Neural cell (in vitro differentiated cells): ENCODE data around the gene GUCY2C. TPM values are rescaled to one million over a fixed set of nuclear protein-coding genes. Genes with fewer than 3 reads are reported as not detected.

Source experiments
- H2AFZ ChIP-seq: fragments of 200-600, 300-800 bp; sonication (generic), shearing (Covaris generic); 2 replicates; pipeline ENCODE4 v1.6.0; 2014; ENCODE audit warnings: low read depth, mild to moderate bottlenecking, antibody characterized with exemption, low read length, moderate library complexity
- H3F3A ChIP-seq: fragments of 200-600 bp; shearing (Covaris generic); 2 replicates; pipeline ENCODE4 v1.6.1; 2016; ENCODE audit warnings: mild to moderate bottlenecking, moderate library complexity, mixed read lengths, antibody characterized with exemption, low read length; ENCODE audit not compliant: insufficient read depth, poor library complexity, severe bottlenecking
- H3K27ac ChIP-seq: fragments of 200-600, 300-800 bp; sonication (generic), shearing (Covaris generic); 2 replicates; pipeline ENCODE4 v1.5.1; 2014; ENCODE audit warnings: mild to moderate bottlenecking, low read length, moderate library complexity
- H3K27me3 ChIP-seq: fragments of 300-800, 200-600 bp; sonication (generic), shearing (Covaris generic); 2 replicates; pipeline ENCODE4 v1.6.0; 2014; ENCODE audit warnings: mild to moderate bottlenecking, low read depth, low read length, moderate library complexity; ENCODE audit not compliant: insufficient read depth
- H3K36me3 ChIP-seq: fragments of 300-800, 200-600 bp; sonication (generic), shearing (Covaris generic); 2 replicates; pipeline ENCODE4 v1.5.1; 2014; ENCODE audit warnings: mild to moderate bottlenecking, antibody characterized with exemption, low read length, moderate library complexity; ENCODE audit not compliant: insufficient read depth
- H3K4me2 ChIP-seq: fragments of 300-800, 200-600 bp; sonication (generic), shearing (Covaris generic); 2 replicates; pipeline ENCODE4 v1.6.0; 2014; ENCODE audit warnings: mild to moderate bottlenecking, low read length
- H3K4me3 ChIP-seq: fragments of 300-800, 200-600 bp; sonication (generic), shearing (Covaris generic); 2 replicates; pipeline ENCODE4 v1.5.1; 2014; ENCODE audit warnings: mild to moderate bottlenecking, low read length, moderate library complexity
- H3K79me2 ChIP-seq: fragments of 200-600 bp; shearing (Covaris generic); replicated peaks from 2 replicates; pipeline ENCODE4 v1.6.0; 2014; ENCODE audit warnings: mild to moderate bottlenecking, low read length, moderate library complexity; ENCODE audit not compliant: insufficient read depth
- H3K9ac ChIP-seq: fragments of 300-800, 200-600 bp; sonication (generic), shearing (Covaris generic); 2 replicates; pipeline ENCODE4 v1.6.1; 2016; ENCODE audit warnings: mild to moderate bottlenecking, low read length, mixed read lengths
- H3K9me2 ChIP-seq: fragments of 200-600 bp; shearing (Covaris generic); 2 replicates; pipeline ENCODE4 v1.6.1; 2016; ENCODE audit warnings: mild to moderate bottlenecking, low read length, mixed read lengths; ENCODE audit not compliant: insufficient read depth
- H3K9me3 ChIP-seq: fragments of 200-600, 300-800 bp; sonication (generic), shearing (Covaris generic); 2 replicates; pipeline ENCODE4 v1.6.1; 2016; ENCODE audit warnings: mild to moderate bottlenecking, mixed run types, low read length, moderate library complexity, mixed read lengths
- H4K20me1 ChIP-seq: fragments of 200-600 bp; shearing (Covaris generic); 2 replicates; pipeline ENCODE4 v1.6.1; 2016; ENCODE audit warnings: mild to moderate bottlenecking, mixed run types; ENCODE audit not compliant: insufficient read depth
- CTCF ChIP-seq: fragments of 450-650 bp; IDR thresholded peaks from 2 replicates; pipeline ENCODE4 v1.5.1; 2014; ENCODE audit warnings: antibody characterized with exemption, mild to moderate bottlenecking, moderate library complexity; ENCODE audit not compliant: poor library complexity, severe bottlenecking
- EP300 ChIP-seq: fragments of 450-650 bp; conservative IDR thresholded peaks from 2 replicates; pipeline ENCODE4 v1.6.1; 2014; ENCODE audit warnings: antibody characterized with exemption, mild to moderate bottlenecking, moderate library complexity; ENCODE audit not compliant: poor library complexity, severe bottlenecking
- EZH2 ChIP-seq: fragments of 200-600, 300-800 bp; shearing (Covaris generic), sonication (generic); IDR thresholded peaks from 2 replicates; pipeline ENCODE4 v1.6.1; 2014; ENCODE audit warnings: antibody characterized with exemption, low read length, borderline replicate concordance, mild to moderate bottlenecking; ENCODE audit not compliant: insufficient read depth, poor library complexity, severe bottlenecking
- MXI1 ChIP-seq: fragments of 450-650 bp; conservative IDR thresholded peaks from 2 replicates; pipeline ENCODE4 v1.6.1; 2014; ENCODE audit warnings: antibody characterized with exemption, mild to moderate bottlenecking; ENCODE audit not compliant: poor library complexity, severe bottlenecking
- POLR2AphosphoS5 ChIP-seq: IDR thresholded peaks from 2 replicates; pipeline ENCODE4 v1.6.1; 2012
- RAD21 ChIP-seq: fragments of 450-650 bp; conservative IDR thresholded peaks from 2 replicates; pipeline ENCODE4 v1.6.1; 2014; ENCODE audit warnings: antibody characterized with exemption, mild to moderate bottlenecking, moderate library complexity
- REST ChIP-seq: IDR thresholded peaks from 2 replicates; pipeline ENCODE4 v1.6.1; 2012; ENCODE audit warnings: borderline replicate concordance
- SMC3 ChIP-seq: fragments of 450-650 bp; conservative IDR thresholded peaks from 2 replicates; pipeline ENCODE4 v1.6.1; 2014; ENCODE audit warnings: antibody characterized with exemption, mild to moderate bottlenecking, moderate library complexity; ENCODE audit not compliant: poor library complexity
- TAF1 ChIP-seq: IDR thresholded peaks from 2 replicates; pipeline ENCODE4 v1.6.1; 2012; ENCODE audit warnings: low read depth
- polyA plus RNA-seq: library from polyadenylated mRNA; depleted of rRNA; stranded (reverse); fragments of >200 nt; gene quantifications from 2 replicates; pipeline ENCODE4 v1.2.3, GENCODE V29; 2014

The GUCY2C gene
- polyA plus RNA-seq, 1 donor from 2014 or later, result not detected

GRCh38 chr12:14605401-14605989 lies 90.9 kb downstream of the GUCY2C start:
- H3K27me3 ChIP-seq, result no peaks in the 10 kb centered on the region
- no peaks in the 10 kb centered on the region for H3K36me3 ChIP-seq
- no peaks in the 10 kb centered on the region for H3K9me2 ChIP-seq
- no peak overlapping the region for H3K27ac ChIP-seq
- H2AFZ ChIP-seq, result no peak overlapping the region
- no peaks in the 10 kb centered on the region for H4K20me1 ChIP-seq
- no peaks in the 10 kb centered on the region for H3F3A ChIP-seq
- TF ChIP-seq RAD21, result no peak
- no peak for TF ChIP-seq EP300
- no peak for TF ChIP-seq CTCF
- no peak for TF ChIP-seq TAF1
- no peak for TF ChIP-seq SMC3
- no peak for TF ChIP-seq REST
- no peak for TF ChIP-seq EZH2
- TF ChIP-seq POLR2AphosphoS5, result no peak
- TF ChIP-seq MXI1, result no peak
- H3K79me2 ChIP-seq, result no peaks in the 10 kb centered on the region
- H3K4me3 ChIP-seq, result no peak overlapping the region
- H3K9ac ChIP-seq, result no peak overlapping the region
- H3K4me2 ChIP-seq, result no peak overlapping the region
- peaks cover 8% of the 10 kb centered on the region for H3K9me3 ChIP-seq

- peaks cover 3% of the 10 kb centered on the region for H3K9me3 ChIP-seq
- no peak overlapping the region for H3K4me2 ChIP-seq
- H3K27me3 ChIP-seq, result no peaks in the 10 kb centered on the region
- H3K9me2 ChIP-seq, result no peaks in the 10 kb centered on the region
- H3K79me2 ChIP-seq, result no peaks in the 10 kb centered on the region
- H3K4me3 ChIP-seq, result no peak overlapping the region
- no peak for TF ChIP-seq SMC3
- no peak for TF ChIP-seq CTCF
- TF ChIP-seq REST, result no peak
- no peak for TF ChIP-seq POLR2AphosphoS5
- TF ChIP-seq MXI1, result no peak
- TF ChIP-seq TAF1, result no peak
- TF ChIP-seq EP300, result no peak
- no peak for TF ChIP-seq EZH2
- no peak for TF ChIP-seq RAD21
- no peak overlapping the region for H3K9ac ChIP-seq
- no peaks in the 10 kb centered on the region for H3K36me3 ChIP-seq
- H3F3A ChIP-seq, result no peaks in the 10 kb centered on the region
- no peaks in the 10 kb centered on the region for H4K20me1 ChIP-seq
- no peak overlapping the region for H2AFZ ChIP-seq
- no peak overlapping the region for H3K27ac ChIP-seq
Measured at GRCh38 chr12:14601692-14602478, 94.5 kb downstream of the GUCY2C start.
